KOPT-K1 (cell line): ENCODE results near the gene GRIN1.

ENCODE experiments used
- H3K27ac ChIP-seq: fragments of 200-600 bp; sonication (generic); 2 replicates; pipeline ENCODE4 v1.5.1; 2016; ENCODE audit warnings: antibody characterized with exemption, mild to moderate bottlenecking, low read depth, low read length; ENCODE audit not compliant: poor library complexity, severe bottlenecking
- H3K36me3 ChIP-seq: fragments of 200-600 bp; sonication (generic); 2 replicates; pipeline ENCODE4 v1.5.1; 2017; ENCODE audit warnings: antibody characterized with exemption, mild to moderate bottlenecking, low read length, moderate library complexity; ENCODE audit not compliant: insufficient read depth
- H3K9me3 ChIP-seq: fragments of 200-600 bp; sonication (generic); 2 replicates; pipeline ENCODE4 v1.5.1; 2017; ENCODE audit warnings: antibody characterized with exemption, low read length, mild to moderate bottlenecking; ENCODE audit not compliant: insufficient read depth, poor library complexity, severe bottlenecking

The GRIN1 gene

GRCh38 chr9:137182836-137183235 lies 43.9 kb downstream of the GRIN1 start:
- H3K36me3 ChIP-seq = peaks cover 77% of the 10 kb centered on the region; the same call in 1 of the 2 replicates
- H3K9me3 ChIP-seq = no peaks in the 10 kb centered on the region
- H3K27ac ChIP-seq = no peak overlapping the region

GRCh38 chr9:137183980-137184595 lies 45.1 kb downstream of the GRIN1 start:
- Histone ChIP-seq H3K27ac (no peak overlapping the region), H3K9me3 (no peaks in the 10 kb centered on the region), H3K36me3 (peaks cover 68% of the 10 kb centered on the region; the same call in 1 of the 2 replicates)

DNA sequence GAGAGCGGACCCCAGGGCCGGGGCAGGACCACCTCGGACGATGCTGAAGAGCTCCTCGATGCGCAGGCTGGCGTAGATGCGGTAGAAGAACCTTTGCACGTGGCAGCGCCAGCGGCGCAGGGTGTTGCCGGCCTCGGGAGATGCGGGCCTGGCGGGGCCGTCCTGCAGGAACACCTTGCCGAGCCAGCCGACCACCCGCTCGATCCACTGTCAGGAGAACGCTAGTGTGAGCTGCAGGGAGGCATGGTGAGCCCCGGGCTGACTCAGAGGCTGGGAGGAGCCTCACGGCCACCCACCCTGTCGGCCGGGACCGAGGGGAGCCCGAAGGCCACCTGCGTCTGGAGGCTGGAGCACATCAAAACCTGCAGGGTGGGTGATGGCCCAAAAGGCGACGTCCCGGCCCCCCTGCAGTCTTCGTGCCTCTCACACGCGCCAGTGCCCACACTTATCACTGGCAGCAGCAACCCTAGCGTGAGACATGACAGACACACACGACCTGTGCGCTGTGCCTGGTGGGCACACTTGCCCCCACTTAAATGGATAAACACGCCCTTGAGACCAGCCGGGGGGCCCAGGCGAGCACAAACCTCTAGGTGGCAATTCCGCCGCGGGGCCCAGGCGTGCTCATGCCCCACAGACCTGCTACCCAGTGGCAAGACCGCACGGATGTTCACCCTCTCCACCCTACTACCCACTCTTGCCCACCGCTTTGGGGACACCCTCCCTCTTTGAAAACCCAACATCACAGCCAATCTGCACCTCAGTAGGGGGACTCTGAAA lies 46.1 kb downstream of the GRIN1 start:
- H3K9me3 ChIP-seq = no peaks in the 10 kb centered on the region
- H3K27ac ChIP-seq = no peak overlapping the region
- H3K36me3 ChIP-seq = peaks cover 62% of the 10 kb centered on the region; the same call in 1 of the 2 replicates

DNA sequence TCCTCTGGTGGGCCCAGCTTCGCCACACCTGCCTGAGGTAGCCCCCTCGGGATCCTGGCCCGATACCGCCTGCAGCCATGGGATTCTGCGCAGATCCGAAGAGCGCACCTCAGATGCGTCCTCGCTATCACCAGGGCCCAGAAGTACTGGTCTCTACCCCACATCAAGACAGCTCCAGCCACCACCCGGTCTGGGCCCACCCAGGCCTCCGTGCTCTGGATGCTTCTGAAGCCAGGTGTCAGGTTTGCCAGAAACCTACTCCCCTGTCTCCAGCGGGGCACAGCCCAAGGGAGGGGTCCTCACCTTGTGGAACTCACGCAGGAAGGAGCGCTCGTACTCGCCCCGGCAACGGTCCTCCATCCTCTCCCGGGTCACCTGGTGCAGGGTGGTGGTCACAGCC lies 47.0 kb downstream of the GRIN1 start:
- no peaks in the 10 kb centered on the region for H3K9me3 ChIP-seq
- H3K27ac ChIP-seq = no peak overlapping the region
- H3K36me3 ChIP-seq = peaks cover 62% of the 10 kb centered on the region; the same call in 1 of the 2 replicates

- Histone ChIP-seq H3K36me3 (peaks cover 62% of the 10 kb centered on the region; the same call in 1 of the 2 replicates), H3K9me3 (no peaks in the 10 kb centered on the region), H3K27ac (no peak overlapping the region)
These were observed 47.4 kb downstream of the GRIN1 start for GRCh38 chr9:137186385-137186784.

DNA sequence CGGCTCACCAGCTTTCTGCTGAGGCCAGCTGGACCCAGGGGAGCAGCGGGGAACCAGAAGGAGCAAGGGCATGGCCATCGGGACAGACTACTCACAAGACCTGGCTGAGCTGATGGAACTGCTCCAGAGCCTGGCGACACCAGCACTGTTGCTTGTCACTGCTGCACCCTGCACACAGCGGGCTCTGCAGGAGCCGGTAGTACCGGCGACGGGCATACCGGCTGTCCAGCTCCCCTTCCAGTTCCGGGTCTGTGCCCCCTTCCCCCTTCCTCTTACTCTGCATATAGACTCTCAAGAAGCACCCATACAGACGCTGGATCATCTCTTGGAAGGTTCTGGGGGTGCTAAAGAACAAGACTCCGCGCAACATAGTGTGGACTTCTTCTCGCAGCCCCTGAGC lies 48.4 kb downstream of the GRIN1 start:
- Histone ChIP-seq H3K27ac (peak overlapping the region; percentile 91), H3K9me3 (no peaks in the 10 kb centered on the region), H3K36me3 (peaks cover 61% of the 10 kb centered on the region; the same call in 1 of the 2 replicates)

DNA sequence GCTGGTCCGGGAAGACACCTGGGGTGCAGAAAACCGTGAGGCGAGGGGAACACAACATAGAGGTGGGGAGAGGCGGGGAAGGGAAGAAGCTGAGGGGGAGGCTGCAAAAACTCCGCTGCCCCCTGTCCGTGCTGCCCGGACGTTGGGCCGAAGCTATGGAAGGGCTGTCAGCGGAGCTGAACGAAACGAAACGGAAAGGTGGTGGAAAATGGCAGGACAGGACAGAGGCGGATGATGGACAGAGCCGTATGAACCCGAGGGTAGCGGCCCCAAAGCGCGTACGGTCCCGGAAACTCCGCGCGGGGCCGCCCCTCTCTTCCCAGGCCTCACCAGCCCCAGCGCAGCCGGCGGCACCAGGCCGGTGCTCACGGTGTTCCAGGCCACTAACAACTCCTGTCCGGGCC lies 49.1 kb downstream of the GRIN1 start:
- peaks cover 54% of the 10 kb centered on the region; the same call in 1 of the 2 replicates for H3K36me3 ChIP-seq
- no peaks in the 10 kb centered on the region for H3K9me3 ChIP-seq
- H3K27ac ChIP-seq = peak overlapping the region; percentile 91

GRCh38 chr9:137188490-137189296 lies 49.7 kb downstream of the GRIN1 start, which contains the start of the genes ANAPC2 and SSNA1:
Gene ANAPC2, minus strand, starts transcription at chr9:137188560. Its CDS starts 28 bp downstream, at chr9:137188532.
Gene SSNA1, plus strand, starts transcription at chr9:137188676. Its CDS starts 51 bp downstream, at chr9:137188727.
- Histone ChIP-seq H3K9me3 (no peaks in the 10 kb centered on the region), H3K36me3 (peaks cover 48% of the 10 kb centered on the region; the same call in 1 of the 2 replicates), H3K27ac (peak within 1 kb of the TSS; percentile 91)

DNA sequence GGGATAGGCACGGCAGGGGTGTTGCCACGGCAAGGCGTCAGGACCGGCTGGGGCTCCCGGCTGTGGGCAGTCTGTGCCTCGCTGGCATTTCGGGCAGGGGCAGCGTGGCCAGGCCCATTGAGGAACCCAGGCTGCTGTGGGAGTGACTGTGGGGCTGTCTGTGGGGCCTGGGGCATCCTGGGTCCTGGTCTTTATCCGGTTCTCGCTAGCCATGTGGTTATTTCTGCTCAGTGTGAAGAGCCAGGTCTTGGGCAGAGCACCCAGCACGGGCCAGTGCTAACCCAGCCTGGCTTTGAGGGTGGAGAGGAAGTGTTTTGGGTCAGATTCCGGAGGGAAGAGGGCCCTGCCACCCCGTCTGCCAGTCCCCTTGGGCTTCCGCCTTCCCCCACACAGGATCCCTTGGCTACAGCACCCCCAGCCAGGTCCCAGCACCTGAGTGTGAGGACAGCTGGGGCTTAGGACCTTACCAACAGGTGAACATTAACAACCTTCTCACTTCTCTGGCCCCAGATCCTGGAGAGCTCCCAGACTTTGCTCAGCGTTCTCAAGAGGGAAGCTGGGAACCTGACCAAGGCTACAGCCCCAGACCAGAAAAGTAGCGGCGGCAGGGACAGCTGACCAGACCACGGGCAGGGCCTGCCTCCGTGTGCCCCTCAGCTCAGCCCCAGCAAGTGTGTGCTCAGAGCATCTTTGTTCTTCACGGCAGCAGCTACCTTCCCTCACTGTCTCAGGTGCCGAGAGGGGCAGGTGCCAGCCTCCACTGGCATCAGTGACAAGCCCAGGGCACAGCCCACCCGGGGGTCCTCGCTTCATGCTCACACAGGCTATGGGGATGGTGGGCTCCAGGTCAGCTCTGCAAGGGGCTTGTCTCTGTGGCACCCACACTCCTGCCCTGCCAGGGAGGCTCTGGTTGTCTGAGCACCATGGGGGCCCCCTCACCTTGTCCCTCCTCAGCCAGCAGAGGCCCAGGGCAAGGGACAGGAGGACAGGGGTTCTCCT lies 50.6 kb downstream of the GRIN1 start:
- H3K36me3 ChIP-seq = peaks cover 41% of the 10 kb centered on the region; the same call in 1 of the 2 replicates
- H3K9me3 ChIP-seq = no peaks in the 10 kb centered on the region
- H3K27ac ChIP-seq = peak overlapping the region; percentile 91

DNA sequence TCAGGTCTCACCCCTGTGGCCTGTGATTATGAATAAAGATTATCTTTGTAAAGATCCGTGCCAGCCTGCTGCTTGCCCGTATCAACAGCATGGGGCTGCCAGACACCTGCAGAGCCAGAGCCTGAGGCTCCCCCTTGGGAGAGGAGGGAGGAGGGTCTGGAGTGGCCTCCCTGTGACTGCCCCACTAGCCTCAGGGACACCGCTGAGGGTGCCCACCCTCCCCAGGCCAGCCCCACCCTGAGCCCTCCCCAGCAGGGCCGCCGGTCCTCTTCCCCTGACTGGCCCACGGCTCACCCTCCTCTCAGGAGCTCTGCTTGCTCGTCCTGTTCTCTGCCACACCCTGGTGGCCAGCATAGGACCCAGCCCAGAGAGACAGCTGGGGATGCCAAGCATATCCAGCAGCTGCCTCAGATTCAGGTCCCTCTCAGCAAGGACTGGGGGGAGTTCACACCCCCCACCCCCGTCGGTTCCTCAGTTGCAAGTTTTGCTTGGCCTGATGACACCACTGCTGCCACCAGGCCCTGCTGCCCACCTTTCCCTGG lies 51.4 kb downstream of the GRIN1 start:
- Histone ChIP-seq H3K9me3 (no peaks in the 10 kb centered on the region), H3K27ac (no peak overlapping the region), H3K36me3 (peaks cover 39% of the 10 kb centered on the region; the same call in 1 of the 2 replicates)

DNA sequence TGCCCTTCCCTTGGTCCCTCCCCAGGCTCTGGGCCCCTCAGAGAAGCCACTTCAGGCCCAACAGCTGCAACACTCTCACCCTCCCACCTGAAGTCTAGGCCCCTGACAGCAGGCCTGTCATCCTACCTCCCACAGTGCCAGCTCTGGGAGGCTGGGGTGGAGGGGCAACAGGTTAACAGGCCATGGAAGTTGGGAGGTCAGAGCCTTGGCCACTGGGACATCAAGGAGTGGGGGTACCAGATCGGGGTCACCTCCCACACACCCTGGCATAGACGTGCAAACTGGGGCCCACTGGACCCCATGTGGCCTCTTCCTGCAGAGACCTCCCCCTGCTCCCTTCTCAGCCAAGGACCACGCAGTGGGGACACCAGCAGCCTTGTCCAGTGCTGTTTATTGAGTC lies 52.3 kb downstream of the GRIN1 start:
- no peaks in the 10 kb centered on the region for H3K9me3 ChIP-seq
- H3K27ac ChIP-seq = no peak overlapping the region

GRCh38 chr9:137191691-137192447 lies 52.9 kb downstream of the GRIN1 start:
- Histone ChIP-seq H3K27ac (no peak overlapping the region), H3K9me3 (no peaks in the 10 kb centered on the region), H3K36me3 (peaks cover 25% of the 10 kb centered on the region; the same call in 1 of the 2 replicates)

More for the DNA sequence above, 52.3 kb downstream of the GRIN1 start:
- H3K36me3 ChIP-seq = peaks cover 31% of the 10 kb centered on the region; the same call in 1 of the 2 replicates

- H3K27ac ChIP-seq = no peak overlapping the region
- H3K9me3 ChIP-seq = no peaks in the 10 kb centered on the region
- H3K36me3 ChIP-seq = peaks cover 21% of the 10 kb centered on the region; the same call in 1 of the 2 replicates
These were observed 53.5 kb downstream of the GRIN1 start for GRCh38 chr9:137192448-137192780.
